Thyroid gland (tissue), 4 donors: ENCODE data around the gene KRT85.

Source experiments
- POLR2A ChIP-seq, 2 donors: fragments of 450-650 bp; IDR thresholded peaks; one replicate each; pipeline ENCODE4 v1.6.1; 2017; ENCODE audit warnings: antibody characterized with exemption in 2 of 2, mild to moderate bottlenecking in 2 of 2, moderate library complexity in 1 of 2
- TF ChIP-seq, protein P1 (sequence below), 6 experiments: fragments of 200-600 bp in 3 of 6; fragments of 450-650 bp in 3 of 6; sonication (generic) in 3 of 6; IDR thresholded peaks; one replicate each; pipeline ENCODE4 v1.5.1; 2016 to 2019; ENCODE audit warnings: antibody characterized with exemption in 6 of 6, mild to moderate bottlenecking in 2 of 6, inconsistent platforms in 1 of 6, moderate library complexity in 1 of 6

GRCh38 chr12:52372216-52373154, 5.2 kb upstream of the KRT85 start:
- TF ChIP-seq POLR2A (IDR thresholded peaks at IDR 0.05): no peak
- TF ChIP-seq, protein P1, sequence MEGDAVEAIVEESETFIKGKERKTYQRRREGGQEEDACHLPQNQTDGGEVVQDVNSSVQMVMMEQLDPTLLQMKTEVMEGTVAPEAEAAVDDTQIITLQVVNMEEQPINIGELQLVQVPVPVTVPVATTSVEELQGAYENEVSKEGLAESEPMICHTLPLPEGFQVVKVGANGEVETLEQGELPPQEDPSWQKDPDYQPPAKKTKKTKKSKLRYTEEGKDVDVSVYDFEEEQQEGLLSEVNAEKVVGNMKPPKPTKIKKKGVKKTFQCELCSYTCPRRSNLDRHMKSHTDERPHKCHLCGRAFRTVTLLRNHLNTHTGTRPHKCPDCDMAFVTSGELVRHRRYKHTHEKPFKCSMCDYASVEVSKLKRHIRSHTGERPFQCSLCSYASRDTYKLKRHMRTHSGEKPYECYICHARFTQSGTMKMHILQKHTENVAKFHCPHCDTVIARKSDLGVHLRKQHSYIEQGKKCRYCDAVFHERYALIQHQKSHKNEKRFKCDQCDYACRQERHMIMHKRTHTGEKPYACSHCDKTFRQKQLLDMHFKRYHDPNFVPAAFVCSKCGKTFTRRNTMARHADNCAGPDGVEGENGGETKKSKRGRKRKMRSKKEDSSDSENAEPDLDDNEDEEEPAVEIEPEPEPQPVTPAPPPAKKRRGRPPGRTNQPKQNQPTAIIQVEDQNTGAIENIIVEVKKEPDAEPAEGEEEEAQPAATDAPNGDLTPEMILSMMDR (IDR thresholded peaks at IDR 0.05): peak; percentile 50 to 94 (median 83)
